Smooth muscle cell (in vitro differentiated cells): ENCODE results near the gene STAT5A. TPM values are rescaled to one million over a fixed set of nuclear protein-coding genes. Genes with fewer than 3 reads are reported as not detected.
A peak's percentile ranks its signal among the peaks of the same experiment; 100 is the strongest.

ENCODE experiments used
- DNase-seq: peaks from one replicate; lab custom pipeline; 2025; ENCODE audit not compliant: unreplicated experiment; lab: John Stamatoyannopoulos, UW
- H2AFZ ChIP-seq: fragments of 200-600 bp; sonication (generic); 2 replicates; pipeline ENCODE4 v1.6.0; 2016; ENCODE audit warnings: antibody characterized with exemption, low read depth, mild to moderate bottlenecking
- H3F3A ChIP-seq: fragments of 200-600 bp; sonication (generic); 2 replicates; pipeline ENCODE4 v1.6.0; 2017; ENCODE audit warnings: antibody characterized with exemption, low read depth
- H3K27ac ChIP-seq: fragments of 200-600 bp; sonication (generic); 2 replicates; pipeline ENCODE4 v1.5.1; 2016; ENCODE audit warnings: low read depth, mild to moderate bottlenecking
- H3K27me3 ChIP-seq: fragments of 200-600 bp; sonication (generic); 2 replicates; pipeline ENCODE4 v1.6.1; 2016; ENCODE audit warnings: low read depth, mild to moderate bottlenecking
- H3K36me3 ChIP-seq: fragments of 200-600 bp; sonication (generic); 2 replicates; pipeline ENCODE4 v1.5.1; 2016; ENCODE audit warnings: low read depth
- H3K4me1 ChIP-seq: fragments of 200-600 bp; sonication (generic); 2 replicates; pipeline ENCODE4 v1.5.1; 2016; ENCODE audit warnings: low read depth
- H3K4me2 ChIP-seq: fragments of 200-600 bp; sonication (generic); 2 replicates; pipeline ENCODE4 v1.6.0; 2016; ENCODE audit warnings: mild to moderate bottlenecking
- H3K4me3 ChIP-seq: fragments of 200-600 bp; sonication (generic); 2 replicates; pipeline ENCODE4 v1.5.1; 2016; ENCODE audit warnings: mild to moderate bottlenecking
- H3K79me2 ChIP-seq: fragments of 200-600 bp; sonication (generic); 2 replicates; pipeline ENCODE4 v1.6.0; 2016; ENCODE audit warnings: low read depth, mild to moderate bottlenecking
- H3K9ac ChIP-seq: fragments of 200-600 bp; sonication (generic); 2 replicates; pipeline ENCODE4 v1.6.0; 2016; ENCODE audit warnings: low read depth
- H3K9me3 ChIP-seq: fragments of 200-600 bp; sonication (generic); replicated peaks from 2 replicates; pipeline ENCODE4 v1.5.1; 2016; ENCODE audit warnings: low read depth
- H4K20me1 ChIP-seq: fragments of 200-600 bp; sonication (generic); 2 replicates; pipeline ENCODE4 v1.6.0; 2016; ENCODE audit warnings: low read depth
- CTCF ChIP-seq: fragments of 200-600 bp; sonication (generic); IDR thresholded peaks from 2 replicates; pipeline ENCODE4 v1.5.1; 2017; ENCODE audit warnings: borderline replicate concordance, mild to moderate bottlenecking, antibody characterized with exemption; ENCODE audit not compliant: insufficient read depth, poor library complexity, severe bottlenecking
- WGBS: methylation state at CpG from one replicate; pipeline ENCODE4 v1.1.7; 2016; ENCODE audit warnings: low lambda C conversion rate; 5-methylcytosine and 5-hydroxymethylcytosine counted together
- polyA plus RNA-seq: library from polyadenylated mRNA; unstranded; fragments of >200 nt; fragmentation: Nextera tagmentation; extraction: Ambion mirVana; gene quantifications from 2 replicates; pipeline ENCODE4 v1.2.1, GENCODE V29; 2016
- total RNA-seq: library from RNA; depleted of rRNA; stranded (reverse); fragments of >200 nt; gene quantifications from 2 replicates; pipeline ENCODE4 v1.2.3, GENCODE V29; 2014

The STAT5A gene
- total and polyA plus RNA-seq, 2 experiments from 2014 or later, result 1.7 to 3.2 TPM

DNA sequence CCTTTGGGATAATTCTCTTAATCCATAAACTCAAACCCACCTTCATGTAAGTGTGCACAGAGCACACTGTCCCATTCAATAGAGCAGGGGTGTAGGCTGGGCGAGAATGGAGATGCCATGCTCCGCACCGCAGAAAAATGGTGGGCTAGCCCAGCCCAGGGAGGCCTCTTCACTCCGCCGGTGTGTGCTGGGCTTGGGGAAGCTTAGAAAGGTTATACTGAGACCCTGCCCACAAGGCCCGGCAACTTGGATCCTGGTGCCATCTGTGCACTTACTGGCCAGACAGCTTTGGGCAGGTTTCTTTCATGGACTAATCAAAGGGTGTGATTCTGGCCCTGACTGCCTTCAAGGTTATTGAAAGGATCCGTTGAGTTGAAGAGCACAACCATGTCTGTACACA lies 3.7 kb upstream of the STAT5A start:
- Histone ChIP-seq H3K9ac (no peak overlapping the region), H4K20me1 (no peaks in the 10 kb centered on the region), H3K4me1 (peaks cover 4% of the 10 kb centered on the region), H3K4me3 (no peak overlapping the region), H3K9me3 (no peaks in the 10 kb centered on the region), H3F3A (no peaks in the 10 kb centered on the region), H3K79me2 (no peaks in the 10 kb centered on the region), H3K27ac (no peak overlapping the region), H2AFZ (no peak overlapping the region), H3K4me2 (no peak overlapping the region), H3K27me3 (no peaks in the 10 kb centered on the region), H3K36me3 (no peaks in the 10 kb centered on the region)
- no peak for DNase-seq
- TF ChIP-seq CTCF, result no peak
- WGBS, result 95% methylated on average over 7 of the region's 7 CpGs

- Histone ChIP-seq H3K4me1 (peaks cover 4% of the 10 kb centered on the region), H4K20me1 (no peaks in the 10 kb centered on the region), H2AFZ (no peak overlapping the region), H3F3A (no peaks in the 10 kb centered on the region), H3K9me3 (no peaks in the 10 kb centered on the region), H3K36me3 (no peaks in the 10 kb centered on the region), H3K4me3 (no peak overlapping the region), H3K79me2 (no peaks in the 10 kb centered on the region), H3K27ac (no peak overlapping the region), H3K27me3 (no peaks in the 10 kb centered on the region), H3K4me2 (no peak overlapping the region), H3K9ac (no peak overlapping the region)
- no peak for TF ChIP-seq CTCF
- DNase-seq, result no peak
- WGBS, result 97% methylated on average over 11 of the region's 11 CpGs
These were observed 2.8 kb upstream of the STAT5A start for GRCh38 chr17:42285346-42286050.

DNA sequence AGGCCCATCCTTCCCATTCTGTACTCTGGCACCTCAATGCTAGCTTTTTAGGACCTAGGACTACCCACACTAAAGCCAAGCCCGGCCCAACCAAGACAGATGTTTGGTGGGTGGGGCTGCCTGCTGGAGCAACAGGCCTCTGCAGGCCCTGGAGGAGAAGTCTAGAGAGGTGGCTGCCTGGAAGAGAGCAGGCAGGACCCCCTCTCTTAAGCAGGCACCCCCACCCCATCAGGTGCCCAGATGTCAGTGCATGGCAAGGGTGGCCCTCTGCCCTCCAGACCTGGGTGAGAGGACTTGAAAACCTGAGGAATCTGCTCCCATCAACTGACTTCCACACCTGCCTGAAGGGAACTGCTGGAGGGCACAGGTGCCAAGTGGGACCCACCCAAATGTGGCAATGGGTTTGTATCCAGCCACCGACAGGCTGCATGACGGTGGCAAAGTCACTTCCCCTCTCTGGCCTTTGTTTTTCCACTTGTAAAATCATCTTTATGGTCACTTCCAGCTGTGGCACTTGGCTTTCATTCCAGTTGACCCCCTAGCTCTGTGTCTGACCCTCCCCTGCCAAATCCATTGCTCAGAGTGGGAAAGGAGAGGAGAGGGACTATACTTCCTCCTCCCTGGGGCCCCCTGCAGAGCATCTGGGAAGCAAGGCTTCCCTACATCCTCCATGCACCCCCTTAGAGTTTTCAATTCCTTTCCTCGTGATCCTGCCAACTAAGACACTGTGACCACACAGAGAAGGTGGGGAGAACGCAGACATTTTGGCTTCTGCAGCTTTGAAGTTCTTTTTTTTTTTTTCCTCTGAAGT lies 1.7 kb upstream of the STAT5A start:
- H3K4me1 ChIP-seq, result peaks cover 4% of the 10 kb centered on the region
- no peaks in the 10 kb centered on the region for H4K20me1 ChIP-seq
- 95% methylated on average over 5 of the region's 5 CpGs for WGBS
- no peak overlapping the region for H3K4me3 ChIP-seq
- no peak overlapping the region for H3K9ac ChIP-seq
- TF ChIP-seq CTCF, result no peak
- H3K27me3 ChIP-seq, result no peaks in the 10 kb centered on the region
- H3K79me2 ChIP-seq, result no peaks in the 10 kb centered on the region
- H3K4me2 ChIP-seq, result peak overlapping the region; percentile 85
- H3K27ac ChIP-seq, result no peak overlapping the region
- H3F3A ChIP-seq, result no peaks in the 10 kb centered on the region
- H3K9me3 ChIP-seq, result no peaks in the 10 kb centered on the region
- H2AFZ ChIP-seq, result no peak overlapping the region
- no peaks in the 10 kb centered on the region for H3K36me3 ChIP-seq
- no peak for DNase-seq
